WTC11 (cell line): ENCODE data around the gene CPT1A. TPM values are rescaled to one million over a fixed set of nuclear protein-coding genes. Genes with fewer than 3 reads are reported as not detected.

Source experiments
- ATAC-seq: fragments of 200-7000 bp; cut with Tn5 transposase; 2 replicates; pipeline ENCODE4 v1.10.0; 2021; ENCODE audit warnings: mild to moderate bottlenecking, moderate library complexity
- CTCF ChIA-PET: fragments of 300-600 bp; sonication (Branson Sonifier 250); formaldehyde crosslinking; loops from one replicate; lab custom pipeline; 2021; ENCODE audit warnings: antibody characterized with exemption; lab: Charles Lee
- POLR2A ChIA-PET: fragments of 350-600 bp; sonication (Branson Sonifier 250); formaldehyde crosslinking; loops from one replicate; lab custom pipeline; 2021; ENCODE audit warnings: antibody characterized with exemption; lab: Charles Lee
- DNase-seq: peaks from one replicate; pipeline ENCODE4 v3.0.0; 2021; ENCODE audit warnings: low spot score
- H3K27ac Mint-ChIP-seq: 2 replicates; pipeline ENCODE4 v1.8.0; 2021; ENCODE audit warnings: mixed read lengths
- H3K27me3 Mint-ChIP-seq: 2 replicates; pipeline ENCODE4 v1.8.0; 2021; ENCODE audit warnings: low read depth, mild to moderate bottlenecking, moderate library complexity, mixed read lengths
- H3K36me3 Mint-ChIP-seq: 2 replicates; pipeline ENCODE4 v1.8.0; 2021; ENCODE audit warnings: mixed read lengths
- H3K4me1 Mint-ChIP-seq: 2 replicates; pipeline ENCODE4 v1.8.0; 2022; ENCODE audit warnings: mixed read lengths
- H3K4me3 Mint-ChIP-seq: 2 replicates; pipeline ENCODE4 v1.8.0; 2021; ENCODE audit warnings: mild to moderate bottlenecking, moderate library complexity, mixed read lengths
- H3K9me3 Mint-ChIP-seq: 2 replicates; pipeline ENCODE4 v1.8.0; 2021; ENCODE audit warnings: mixed read lengths
- CBFB ChIP-seq: sonication (generic); formaldehyde crosslinking; IDR thresholded peaks from 2 replicates; pipeline ENCODE4 v1.8.1; 2022; ENCODE audit warnings: mild to moderate bottlenecking, low read depth, missing genetic modification reagents
- E2F5 ChIP-seq: sonication (generic); formaldehyde crosslinking; IDR thresholded peaks from 2 replicates; pipeline ENCODE4 v1.8.1; 2022; ENCODE audit warnings: mild to moderate bottlenecking, moderate library complexity, missing genetic modification reagents
- ESRRA ChIP-seq: sonication (generic); formaldehyde crosslinking; IDR thresholded peaks from 2 replicates; pipeline ENCODE4 v1.8.1; 2022; ENCODE audit warnings: mild to moderate bottlenecking, missing genetic modification reagents, borderline replicate concordance
- FOXP4 ChIP-seq: sonication (generic); formaldehyde crosslinking; IDR thresholded peaks from 2 replicates; pipeline ENCODE4 v1.8.0; 2022; ENCODE audit warnings: mild to moderate bottlenecking, missing genetic modification reagents
- GRHL2 ChIP-seq: fragments of 250-450 bp; sonication (Bioruptor Pico); IDR thresholded peaks from 2 replicates; pipeline ENCODE4 v1.8.0; 2022; ENCODE audit warnings: mild to moderate bottlenecking, moderate library complexity; ENCODE audit not compliant: insufficient replicate concordance, severe bottlenecking
- NFYB ChIP-seq: sonication (generic); formaldehyde crosslinking; conservative IDR thresholded peaks from 2 replicates; pipeline ENCODE4 v1.8.0; 2022; ENCODE audit warnings: low read depth, missing genetic modification reagents
- NR2C2 ChIP-seq: sonication (generic); formaldehyde crosslinking; IDR thresholded peaks from 2 replicates; pipeline ENCODE4 v1.8.0; 2022; ENCODE audit warnings: mild to moderate bottlenecking, missing genetic modification reagents
- PRRX2 ChIP-seq: fragments of 250-450 bp; sonication (Bioruptor Pico); IDR thresholded peaks from 2 replicates; pipeline ENCODE4 v1.8.0; 2021; ENCODE audit warnings: mild to moderate bottlenecking
- TCF7 ChIP-seq: sonication (generic); formaldehyde crosslinking; IDR thresholded peaks from 2 replicates; pipeline ENCODE4 v1.8.0; 2022; ENCODE audit warnings: mild to moderate bottlenecking, low read depth, missing genetic modification reagents, moderate library complexity
- ZNF317 ChIP-seq: sonication (generic); formaldehyde crosslinking; IDR thresholded peaks from 2 replicates; pipeline ENCODE4 v1.8.1; 2023; ENCODE audit warnings: low read depth, mild to moderate bottlenecking, moderate library complexity, missing genetic modification reagents, borderline replicate concordance
- ZNF532 ChIP-seq: fragments of 250-450 bp; sonication (Bioruptor Pico); IDR thresholded peaks from 2 replicates; pipeline ENCODE4 v1.9.0; 2021; ENCODE audit warnings: mild to moderate bottlenecking, borderline replicate concordance
- ZNF671 ChIP-seq: fragments of 250-450 bp; sonication (Bioruptor Pico); IDR thresholded peaks from 2 replicates; pipeline ENCODE4 v1.8.0; 2021; ENCODE audit warnings: mild to moderate bottlenecking
- total RNA-seq: library from RNA; stranded (reverse); gene quantifications from 3 replicates; pipeline ENCODE4 v1.2.3, GENCODE V29; 2021
- TF ChIP-seq, protein P1 (sequence below): sonication (generic); formaldehyde crosslinking; IDR thresholded peaks from 2 replicates; pipeline ENCODE4 v1.8.0; 2023; ENCODE audit warnings: mild to moderate bottlenecking, missing genetic modification reagents
- TF ChIP-seq, protein P2 (sequence below): sonication (generic); formaldehyde crosslinking; IDR thresholded peaks from 2 replicates; pipeline ENCODE4 v1.8.1; 2023; ENCODE audit warnings: mild to moderate bottlenecking, missing genetic modification reagents
- TF ChIP-seq, protein P3 (sequence below): fragments of 250-450 bp; sonication (Bioruptor Pico); IDR thresholded peaks from 2 replicates; pipeline ENCODE4 v1.8.0; 2021; ENCODE audit warnings: mild to moderate bottlenecking

Gene CPT1A
- total RNA-seq, 1 experiment from 2014 or later: 28.1 TPM

DNA sequence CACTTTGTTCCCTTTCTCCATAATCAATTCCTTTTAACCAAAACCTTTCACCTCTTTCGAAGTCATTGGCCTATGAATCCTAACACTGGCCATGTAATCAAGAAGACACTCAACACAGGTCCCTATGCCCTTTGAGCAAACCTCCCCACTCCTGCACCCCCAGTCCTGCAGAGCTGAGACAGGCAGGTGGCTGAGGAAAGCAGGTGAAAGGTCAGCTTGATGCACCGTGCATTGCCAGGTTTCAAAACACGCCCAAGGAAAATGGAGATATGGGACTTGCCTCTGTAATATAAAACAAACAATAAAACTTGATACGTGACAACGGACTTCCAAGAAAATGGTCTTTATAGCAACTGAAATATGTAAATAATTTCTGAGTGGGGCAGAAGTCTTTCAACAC, 10.6 kb downstream of the CPT1A start:
- ChIA-PET POLR2A (no interaction called here), CTCF (interaction anchor here (1.0 kb wide), 1 partner anchor 59 kb away, joined by 3 read pairs; no protein-coding TSS in a partner anchor)
- Mint-ChIP-seq H3K27me3 (no peaks in the 10 kb centered on the region), H3K4me1 (peaks cover 40% of the 10 kb centered on the region), H3K36me3 (no peaks in the 10 kb centered on the region), H3K4me3 (no peak overlapping the region), H3K27ac (no peak overlapping the region), H3K9me3 (no peaks in the 10 kb centered on the region)
- ATAC-seq (no peak), DNase-seq (no peak)
- TF ChIP-seq NR2C2 (CRISPR knock-in tag) (no peak), GRHL2 (CRISPR knock-in tag) (no peak), ZNF532 (CRISPR knock-in tag) (no peak), NFYB (CRISPR knock-in tag) (no peak)

- ATAC-seq (no peak), DNase-seq (no peak)
- TF ChIP-seq, protein P1, sequence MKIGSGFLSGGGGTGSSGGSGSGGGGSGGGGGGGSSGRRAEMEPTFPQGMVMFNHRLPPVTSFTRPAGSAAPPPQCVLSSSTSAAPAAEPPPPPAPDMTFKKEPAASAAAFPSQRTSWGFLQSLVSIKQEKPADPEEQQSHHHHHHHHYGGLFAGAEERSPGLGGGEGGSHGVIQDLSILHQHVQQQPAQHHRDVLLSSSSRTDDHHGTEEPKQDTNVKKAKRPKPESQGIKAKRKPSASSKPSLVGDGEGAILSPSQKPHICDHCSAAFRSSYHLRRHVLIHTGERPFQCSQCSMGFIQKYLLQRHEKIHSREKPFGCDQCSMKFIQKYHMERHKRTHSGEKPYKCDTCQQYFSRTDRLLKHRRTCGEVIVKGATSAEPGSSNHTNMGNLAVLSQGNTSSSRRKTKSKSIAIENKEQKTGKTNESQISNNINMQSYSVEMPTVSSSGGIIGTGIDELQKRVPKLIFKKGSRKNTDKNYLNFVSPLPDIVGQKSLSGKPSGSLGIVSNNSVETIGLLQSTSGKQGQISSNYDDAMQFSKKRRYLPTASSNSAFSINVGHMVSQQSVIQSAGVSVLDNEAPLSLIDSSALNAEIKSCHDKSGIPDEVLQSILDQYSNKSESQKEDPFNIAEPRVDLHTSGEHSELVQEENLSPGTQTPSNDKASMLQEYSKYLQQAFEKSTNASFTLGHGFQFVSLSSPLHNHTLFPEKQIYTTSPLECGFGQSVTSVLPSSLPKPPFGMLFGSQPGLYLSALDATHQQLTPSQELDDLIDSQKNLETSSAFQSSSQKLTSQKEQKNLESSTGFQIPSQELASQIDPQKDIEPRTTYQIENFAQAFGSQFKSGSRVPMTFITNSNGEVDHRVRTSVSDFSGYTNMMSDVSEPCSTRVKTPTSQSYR (CRISPR knock-in tag): no peak
- TF ChIP-seq ZNF671 (CRISPR knock-in tag) (no peak), GRHL2 (CRISPR knock-in tag) (no peak), CBFB (CRISPR knock-in tag) (no peak), PRRX2 (no peak), ZNF317 (CRISPR knock-in tag) (no peak), TCF7 (no peak), ESRRA (CRISPR knock-in tag) (no peak), FOXP4 (no peak), E2F5 (CRISPR knock-in tag) (no peak)
- TF ChIP-seq, protein P2, sequence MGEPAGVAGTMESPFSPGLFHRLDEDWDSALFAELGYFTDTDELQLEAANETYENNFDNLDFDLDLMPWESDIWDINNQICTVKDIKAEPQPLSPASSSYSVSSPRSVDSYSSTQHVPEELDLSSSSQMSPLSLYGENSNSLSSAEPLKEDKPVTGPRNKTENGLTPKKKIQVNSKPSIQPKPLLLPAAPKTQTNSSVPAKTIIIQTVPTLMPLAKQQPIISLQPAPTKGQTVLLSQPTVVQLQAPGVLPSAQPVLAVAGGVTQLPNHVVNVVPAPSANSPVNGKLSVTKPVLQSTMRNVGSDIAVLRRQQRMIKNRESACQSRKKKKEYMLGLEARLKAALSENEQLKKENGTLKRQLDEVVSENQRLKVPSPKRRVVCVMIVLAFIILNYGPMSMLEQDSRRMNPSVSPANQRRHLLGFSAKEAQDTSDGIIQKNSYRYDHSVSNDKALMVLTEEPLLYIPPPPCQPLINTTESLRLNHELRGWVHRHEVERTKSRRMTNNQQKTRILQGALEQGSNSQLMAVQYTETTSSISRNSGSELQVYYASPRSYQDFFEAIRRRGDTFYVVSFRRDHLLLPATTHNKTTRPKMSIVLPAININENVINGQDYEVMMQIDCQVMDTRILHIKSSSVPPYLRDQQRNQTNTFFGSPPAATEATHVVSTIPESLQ (CRISPR knock-in tag): no peak
- TF ChIP-seq, protein P3, sequence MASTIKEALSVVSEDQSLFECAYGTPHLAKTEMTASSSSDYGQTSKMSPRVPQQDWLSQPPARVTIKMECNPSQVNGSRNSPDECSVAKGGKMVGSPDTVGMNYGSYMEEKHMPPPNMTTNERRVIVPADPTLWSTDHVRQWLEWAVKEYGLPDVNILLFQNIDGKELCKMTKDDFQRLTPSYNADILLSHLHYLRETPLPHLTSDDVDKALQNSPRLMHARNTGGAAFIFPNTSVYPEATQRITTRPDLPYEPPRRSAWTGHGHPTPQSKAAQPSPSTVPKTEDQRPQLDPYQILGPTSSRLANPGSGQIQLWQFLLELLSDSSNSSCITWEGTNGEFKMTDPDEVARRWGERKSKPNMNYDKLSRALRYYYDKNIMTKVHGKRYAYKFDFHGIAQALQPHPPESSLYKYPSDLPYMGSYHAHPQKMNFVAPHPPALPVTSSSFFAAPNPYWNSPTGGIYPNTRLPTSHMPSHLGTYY (CRISPR knock-in tag): no peak
- Mint-ChIP-seq H3K4me3 (no peak overlapping the region), H3K9me3 (no peaks in the 10 kb centered on the region), H3K27me3 (no peaks in the 10 kb centered on the region), H3K27ac (no peak overlapping the region), H3K4me1 (peaks cover 34% of the 10 kb centered on the region), H3K36me3 (no peaks in the 10 kb centered on the region)
- ChIA-PET CTCF (interaction anchor here (1.3 kb wide), 1 partner anchor 31 kb away, joined by 4 read pairs; no protein-coding TSS in a partner anchor), POLR2A (no interaction called here)
Measured at GRCh38 chr11:68829581-68829980, 12.1 kb downstream of the CPT1A start.
